ENCODE results near the gene UNCX. TPM values are rescaled to one million over a fixed set of nuclear protein-coding genes. Genes with fewer than 3 reads are reported as not detected.
"Not testable (repeated sequence)": the region's sequence is repeated elsewhere in the genome, so short reads cannot be mapped to it uniquely, and the experiment has no call there.

UNCX gene
- total RNA-seq, 1 experiment from 2014 or later = not detected

- no peak for DNase-seq (ENCODE audit: low spot score)
Measured at GRCh38 chr7:1274121-1274875, 41.6 kb downstream of the UNCX start.

- no peak for DNase-seq (ENCODE audit: low spot score)
Measured at GRCh38 chr7:1274876-1275375, 42.3 kb downstream of the UNCX start.

- DNase-seq (ENCODE audit: low spot score) = no peak
Measured at GRCh38 chr7:1275451-1276381, 43.0 kb downstream of the UNCX start.

GRCh38 chr7:1276626-1277175 is 44.0 kb downstream of the UNCX start:
- DNase-seq (ENCODE audit: low spot score) = no peak

GRCh38 chr7:1278543-1278942 is 45.9 kb downstream of the UNCX start:
- DNase-seq (ENCODE audit: low spot score) = no peak

GRCh38 chr7:1279041-1279440 is 46.4 kb downstream of the UNCX start:
- no peak for DNase-seq (ENCODE audit: low spot score)

GRCh38 chr7:1279895-1280294 is 47.2 kb downstream of the UNCX start:
- not testable (repeated sequence) for DNase-seq (ENCODE audit: low spot score)

GRCh38 chr7:1281068-1281467 is 48.4 kb downstream of the UNCX start:
- no peak for DNase-seq (ENCODE audit: low spot score)

- no peak for DNase-seq (ENCODE audit: low spot score)
Measured at GRCh38 chr7:1282679-1283078, 50.0 kb downstream of the UNCX start.

- DNase-seq (ENCODE audit: low spot score) = no peak
Measured at GRCh38 chr7:1283337-1283736, 50.7 kb downstream of the UNCX start.

GRCh38 chr7:1283941-1284742 is 51.5 kb downstream of the UNCX start:
- no peak for DNase-seq (ENCODE audit: low spot score)

- no peak for DNase-seq (ENCODE audit: low spot score)
Measured at GRCh38 chr7:1284743-1285458, 52.2 kb downstream of the UNCX start.

GRCh38 chr7:1285556-1286301 is 53.1 kb downstream of the UNCX start:
- DNase-seq (ENCODE audit: low spot score) = no peak

Other genes with a start within 250 kb of the UNCX start
- gene CYP2W1, start 249.7 kb upstream of the UNCX start, total RNA-seq (2014; rRNA removed; shearing (Covaris generic)) = 1.9 and 3.7 TPM in 2 replicates
- gene GPR146, start 188.3 kb upstream of the UNCX start, total RNA-seq (2014; rRNA removed; shearing (Covaris generic)) = 4.1 and 4.3 TPM in 2 replicates
- gene GPER1, start 144.8 kb upstream of the UNCX start, total RNA-seq (2014; rRNA removed; shearing (Covaris generic)) = 2.0 and 2.5 TPM in 2 replicates
- 18.0 and 19.0 TPM in 2 replicates for gene ZFAND2A, start 72.7 kb upstream of the UNCX start, total RNA-seq (2014; rRNA removed; shearing (Covaris generic))
- gene MICALL2, start 226.6 kb downstream of the UNCX start, total RNA-seq (2014; rRNA removed; shearing (Covaris generic)) = 151 and 155 TPM in 2 replicates